Measurements from ENCODE around the gene CDH4.

Gene CDH4

GRCh38 chr20:61812845-61813485 is 560.9 kb downstream of the CDH4 start:
- H3K27ac ChIP-seq = no peak overlapping the region
- TF ChIP-seq, protein P1, sequence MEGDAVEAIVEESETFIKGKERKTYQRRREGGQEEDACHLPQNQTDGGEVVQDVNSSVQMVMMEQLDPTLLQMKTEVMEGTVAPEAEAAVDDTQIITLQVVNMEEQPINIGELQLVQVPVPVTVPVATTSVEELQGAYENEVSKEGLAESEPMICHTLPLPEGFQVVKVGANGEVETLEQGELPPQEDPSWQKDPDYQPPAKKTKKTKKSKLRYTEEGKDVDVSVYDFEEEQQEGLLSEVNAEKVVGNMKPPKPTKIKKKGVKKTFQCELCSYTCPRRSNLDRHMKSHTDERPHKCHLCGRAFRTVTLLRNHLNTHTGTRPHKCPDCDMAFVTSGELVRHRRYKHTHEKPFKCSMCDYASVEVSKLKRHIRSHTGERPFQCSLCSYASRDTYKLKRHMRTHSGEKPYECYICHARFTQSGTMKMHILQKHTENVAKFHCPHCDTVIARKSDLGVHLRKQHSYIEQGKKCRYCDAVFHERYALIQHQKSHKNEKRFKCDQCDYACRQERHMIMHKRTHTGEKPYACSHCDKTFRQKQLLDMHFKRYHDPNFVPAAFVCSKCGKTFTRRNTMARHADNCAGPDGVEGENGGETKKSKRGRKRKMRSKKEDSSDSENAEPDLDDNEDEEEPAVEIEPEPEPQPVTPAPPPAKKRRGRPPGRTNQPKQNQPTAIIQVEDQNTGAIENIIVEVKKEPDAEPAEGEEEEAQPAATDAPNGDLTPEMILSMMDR (conservative IDR thresholded peaks at IDR 0.05) = no peak
- no peak for TF ChIP-seq ZFX (IDR thresholded peaks at IDR 0.05)

- H3K27ac ChIP-seq = no peak overlapping the region
- TF ChIP-seq ZFX (IDR thresholded peaks at IDR 0.05) = no peak
- TF ChIP-seq, protein P1 (conservative IDR thresholded peaks at IDR 0.05) = no peak
Observed at GRCh38 chr20:61813791-61814190, 561.7 kb downstream of the CDH4 start.

DNA sequence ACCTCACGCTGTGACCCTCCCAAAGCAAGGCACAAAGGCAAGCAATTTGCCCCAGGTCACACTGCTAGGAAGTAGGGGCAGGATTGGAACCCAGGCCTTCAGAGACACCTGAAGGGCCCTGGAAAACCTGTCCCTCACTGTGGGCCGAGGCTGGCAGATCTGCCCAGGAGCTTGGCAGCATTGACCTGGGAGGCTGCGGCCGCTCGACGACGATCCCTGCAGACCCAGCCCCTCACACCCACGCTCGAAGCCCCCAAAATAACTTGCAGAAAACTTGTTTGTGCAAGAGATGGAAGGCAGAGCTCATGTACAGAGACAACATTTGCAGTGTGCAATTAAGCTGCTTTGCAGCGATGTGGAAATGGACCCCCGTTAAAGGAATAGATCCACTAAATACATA is 562.2 kb downstream of the CDH4 start:
- TF ChIP-seq, protein P1 (conservative IDR thresholded peaks at IDR 0.05) = no peak
- no peak for TF ChIP-seq ZFX (IDR thresholded peaks at IDR 0.05)
- H3K27ac ChIP-seq = no peak overlapping the region

DNA sequence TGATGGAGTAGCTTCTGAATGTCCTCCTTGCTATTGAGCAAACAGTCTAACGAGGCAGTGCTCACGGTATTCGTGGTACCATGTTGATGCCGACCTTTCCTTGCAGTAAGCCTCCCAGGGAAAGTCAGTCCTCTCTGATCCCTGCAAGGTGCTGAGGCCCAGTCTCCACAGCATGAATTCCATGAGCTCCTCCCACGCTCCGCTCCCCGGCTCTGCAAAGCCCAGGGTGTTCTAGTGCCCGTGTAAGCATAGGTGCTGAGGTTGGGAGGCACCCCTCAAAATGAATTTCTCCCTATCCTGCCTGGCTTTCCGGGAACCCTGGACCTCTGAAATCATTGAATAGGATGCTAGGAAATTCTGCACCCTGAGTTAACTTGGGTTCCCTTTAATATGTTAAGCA is 562.7 kb downstream of the CDH4 start:
- no peak for TF ChIP-seq ZFX (IDR thresholded peaks at IDR 0.05)
- TF ChIP-seq, protein P1 (conservative IDR thresholded peaks at IDR 0.05) = no peak
- no peak overlapping the region for H3K27ac ChIP-seq

DNA sequence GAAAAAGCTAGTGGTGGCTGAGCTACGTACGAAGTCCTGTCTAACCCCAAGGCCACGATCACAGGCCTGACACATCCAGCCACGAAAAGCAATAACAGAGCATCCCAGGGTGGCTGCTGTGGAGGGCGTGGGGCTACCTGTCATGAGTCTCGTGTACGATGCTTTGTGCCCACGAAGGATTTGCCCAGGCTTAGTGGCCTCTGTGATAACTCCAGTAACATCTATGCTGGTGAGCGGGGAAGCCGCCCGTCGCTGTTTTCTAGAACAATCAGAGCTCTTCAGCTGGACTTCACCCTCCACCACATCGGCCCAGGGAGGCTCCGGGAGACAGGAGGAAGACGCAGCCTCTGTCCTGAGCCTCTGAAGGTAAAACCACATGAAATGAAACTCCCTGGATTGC is 563.1 kb downstream of the CDH4 start:
- TF ChIP-seq, protein P1 (conservative IDR thresholded peaks at IDR 0.05) = no peak
- no peak for TF ChIP-seq ZFX (IDR thresholded peaks at IDR 0.05)
- no peak overlapping the region for H3K27ac ChIP-seq

GRCh38 chr20:61815678-61816077 is 563.6 kb downstream of the CDH4 start:
- H3K27ac ChIP-seq = no peak overlapping the region
- TF ChIP-seq, protein P1 (conservative IDR thresholded peaks at IDR 0.05) = no peak
- TF ChIP-seq ZFX (IDR thresholded peaks at IDR 0.05) = no peak

DNA sequence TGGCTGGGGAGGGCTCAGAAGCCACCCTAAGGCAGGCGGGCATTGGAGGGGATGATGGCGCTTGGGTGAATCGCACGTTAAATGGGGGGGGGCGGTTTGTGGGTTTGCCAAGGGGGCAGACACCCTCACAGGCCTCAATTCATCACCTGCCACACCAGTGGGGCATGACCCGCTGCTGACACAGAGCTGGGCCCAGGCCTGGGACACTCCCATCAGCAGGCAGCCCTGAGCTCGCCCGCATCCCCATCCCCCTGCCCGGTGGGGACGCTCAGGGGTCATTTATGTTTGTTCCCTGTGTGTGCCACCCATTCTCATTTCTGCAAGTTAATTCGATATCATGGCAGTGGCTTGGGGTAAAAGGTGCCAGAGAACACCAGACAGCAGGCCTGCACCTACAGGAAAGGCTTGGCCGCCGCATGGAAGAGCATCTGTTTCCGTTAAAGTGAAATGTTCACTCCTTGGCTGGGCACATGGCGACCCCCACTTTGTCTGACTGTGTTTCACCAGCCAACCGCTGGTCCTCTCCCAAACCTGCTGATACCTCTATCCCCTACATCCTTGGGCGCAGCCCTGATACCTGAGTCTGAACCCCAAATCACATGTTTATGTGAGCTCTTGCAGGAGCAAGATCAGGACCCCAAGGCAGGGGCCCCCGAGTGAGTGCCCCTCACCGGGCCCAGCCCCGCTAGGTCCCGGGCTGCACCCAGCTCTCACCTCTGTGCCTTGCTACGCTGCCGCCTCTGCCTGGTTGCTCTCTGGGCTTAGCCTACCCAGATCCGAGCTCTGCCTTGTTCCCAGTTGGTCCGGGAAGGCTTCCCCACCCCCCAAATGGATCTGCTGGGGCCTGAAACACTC is 564.8 kb downstream of the CDH4 start:
- TF ChIP-seq, protein P1 (conservative IDR thresholded peaks at IDR 0.05) = no peak
- TF ChIP-seq ZFX (IDR thresholded peaks at IDR 0.05) = no peak
- H3K27ac ChIP-seq = no peak overlapping the region

All from C4-2B (cell line).